ENCODE measurements around the gene ADM2.

Gene ADM2

GRCh38 chr22:50483977-50484853 is 2.9 kb downstream of the ADM2 start:
- DNase-seq (ENCODE audit: low read depth, low spot score), result no peak

DNA sequence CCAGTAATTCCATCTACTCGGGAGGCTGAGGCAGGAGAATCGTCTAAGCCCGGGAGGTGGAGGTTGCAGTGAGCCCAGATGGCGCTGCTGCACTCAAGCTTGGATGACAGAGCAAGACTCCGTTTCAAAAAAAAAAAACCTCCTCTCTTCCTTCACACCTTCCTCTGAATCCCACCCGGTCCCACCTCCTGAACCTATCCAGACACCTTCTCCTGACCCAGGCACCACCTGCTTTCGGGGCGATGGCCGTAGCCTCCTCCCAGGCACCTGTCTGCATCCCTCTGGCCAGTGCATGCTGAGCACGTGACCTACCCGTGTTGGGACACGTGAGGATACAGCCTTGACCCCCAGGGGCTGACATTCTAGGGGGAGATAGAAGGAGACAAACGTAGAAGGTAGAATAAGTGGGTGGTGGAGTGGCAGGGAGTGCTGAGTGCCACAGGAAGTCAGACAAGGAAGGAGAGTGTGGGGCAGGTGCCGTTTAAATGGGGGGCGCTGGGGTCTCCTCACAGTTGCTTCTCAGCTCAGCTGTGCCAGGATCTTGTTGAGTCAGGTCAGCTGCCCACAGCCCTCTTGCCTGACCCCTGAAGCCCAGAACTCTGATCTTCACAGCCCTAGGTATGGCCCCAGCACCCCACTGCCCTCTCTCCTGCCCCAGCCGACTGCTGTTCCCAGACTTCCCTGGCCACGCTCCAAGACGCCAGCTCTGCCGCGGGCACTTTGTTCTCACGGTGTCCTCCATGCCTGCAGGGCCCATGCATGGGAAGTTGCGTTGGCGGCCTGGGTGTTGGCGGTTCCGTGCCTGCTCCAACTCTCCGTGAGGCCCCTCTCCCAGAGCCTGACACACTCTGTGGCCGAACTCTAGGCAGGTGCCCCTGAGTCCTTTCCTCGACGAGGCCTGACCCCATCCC is 4.1 kb downstream of the ADM2 start:
- no peak for DNase-seq (ENCODE audit: low read depth, low spot score)

DNA sequence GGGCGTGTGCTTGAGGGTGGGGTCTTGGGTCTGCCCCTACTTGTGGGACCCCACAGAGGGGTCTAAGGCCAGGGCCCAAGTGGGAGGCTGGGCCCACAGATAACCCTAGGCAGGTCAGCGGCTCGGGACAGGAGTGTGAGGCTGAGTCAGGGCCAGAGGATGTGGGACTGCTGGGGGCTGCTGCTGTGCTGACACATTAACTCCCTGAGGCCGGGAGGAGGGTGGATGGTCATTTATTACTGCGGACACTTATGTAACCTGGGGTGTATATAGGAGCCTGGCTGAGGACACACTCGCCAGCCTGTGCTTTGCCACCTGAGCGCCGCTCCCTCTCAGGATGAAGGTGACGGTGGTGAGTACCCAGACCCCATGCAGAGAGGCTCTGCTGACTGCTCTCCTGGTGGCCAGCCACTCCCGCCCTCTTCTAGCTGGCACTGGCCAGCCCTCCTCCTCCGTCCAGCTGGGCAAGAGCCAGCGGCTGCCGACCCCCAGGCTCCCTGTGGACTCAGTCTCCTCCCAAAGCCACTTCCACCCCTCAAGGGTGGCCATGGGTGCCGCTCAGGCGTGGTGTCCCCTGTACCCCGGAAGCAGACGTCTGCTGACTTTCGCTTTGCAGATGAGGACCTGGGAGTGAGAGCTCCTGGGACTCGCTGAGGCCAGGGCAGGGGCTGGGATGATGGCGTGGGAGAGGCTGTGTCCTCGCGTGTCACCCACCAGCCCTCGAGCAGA is 5.4 kb downstream of the ADM2 start, which contains the start of gene MIOX:
Gene MIOX (plus strand): TSS at position 299 of the 729 bp plus-strand sequence. CDS start 39 bp downstream, at position 338.
- DNase-seq (ENCODE audit: low read depth, low spot score), result no peak

DNA sequence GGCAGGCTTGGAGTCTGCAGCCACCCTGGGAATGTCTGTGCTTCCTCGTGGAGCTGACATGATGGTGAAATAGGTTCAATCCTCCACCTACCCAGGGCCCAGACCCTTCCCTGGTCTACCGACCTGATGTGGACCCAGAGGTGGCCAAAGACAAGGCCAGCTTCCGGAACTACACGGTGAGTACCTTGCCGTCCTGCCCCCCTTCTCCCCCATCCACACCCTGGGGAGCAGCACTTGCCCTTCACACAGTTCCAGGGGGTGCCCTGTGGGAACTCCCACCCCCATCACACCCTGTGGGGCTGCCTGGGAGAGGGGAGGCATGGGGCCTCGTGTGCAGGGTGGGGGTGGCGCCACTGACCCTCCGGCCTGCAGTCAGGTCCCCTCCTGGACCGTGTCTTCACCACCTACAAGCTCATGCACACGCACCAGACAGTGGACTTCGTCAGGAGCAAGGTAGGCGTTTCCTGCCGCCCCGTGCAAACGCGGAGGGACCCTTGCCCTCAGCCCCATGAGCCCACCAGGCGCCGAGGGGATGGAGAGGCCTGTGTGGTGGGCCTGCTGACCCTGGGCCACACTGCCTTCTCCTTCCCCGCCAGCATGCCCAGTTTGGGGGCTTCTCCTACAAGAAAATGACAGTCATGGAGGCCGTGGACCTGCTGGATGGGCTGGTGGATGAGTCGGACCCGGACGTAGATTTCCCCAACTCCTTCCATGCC is 6.1 kb downstream of the ADM2 start:
- DNase-seq (ENCODE audit: low read depth, low spot score), result no peak

GRCh38 chr22:50488006-50488677 is 6.8 kb downstream of the ADM2 start:
- DNase-seq (ENCODE audit: low read depth, low spot score), result no peak

- DNase-seq (ENCODE audit: low read depth, low spot score), result no peak
Measured at GRCh38 chr22:50488886-50489285, 7.5 kb downstream of the ADM2 start.

DNA sequence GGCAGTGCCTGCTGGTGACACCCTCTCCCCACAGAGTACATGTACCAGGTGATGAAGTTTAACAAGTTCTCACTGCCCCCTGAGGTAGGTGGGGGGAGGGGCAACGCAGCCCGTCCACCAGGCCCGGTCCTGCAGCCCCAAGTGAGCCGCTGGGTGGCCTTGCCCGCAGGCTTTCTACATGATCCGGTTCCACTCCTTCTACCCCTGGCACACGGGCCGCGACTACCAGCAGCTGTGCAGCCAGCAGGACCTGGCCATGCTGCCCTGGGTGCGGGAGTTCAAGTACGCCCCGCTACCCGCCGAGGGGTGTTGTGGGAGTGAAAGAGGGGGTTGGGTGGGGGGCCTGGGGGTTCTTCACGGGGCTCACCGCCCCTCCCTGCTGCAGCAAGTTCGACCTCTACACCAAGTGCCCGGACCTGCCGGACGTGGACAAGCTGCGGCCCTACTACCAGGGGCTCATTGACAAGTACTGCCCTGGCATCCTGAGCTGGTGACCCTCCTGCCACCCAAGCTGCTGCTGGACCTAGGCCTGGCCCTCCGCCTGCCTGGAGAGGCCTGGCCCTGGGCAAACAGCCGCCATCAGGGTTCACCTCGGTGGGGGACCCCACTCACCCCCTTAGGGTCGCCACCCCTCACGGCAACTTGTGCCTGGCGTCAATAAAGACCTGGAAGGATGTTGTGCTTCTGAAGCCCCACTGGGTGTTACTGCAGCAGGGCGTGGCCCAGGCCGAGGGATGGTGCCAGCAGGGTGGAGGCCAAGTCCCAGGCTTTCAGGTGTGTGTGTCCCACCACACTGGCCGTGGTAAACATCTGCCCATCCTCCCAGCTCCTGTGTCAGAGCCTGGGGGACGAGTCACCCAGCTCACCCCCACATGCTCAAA is 8.3 kb downstream of the ADM2 start:
- no peak for DNase-seq (ENCODE audit: low read depth, low spot score)

- DNase-seq (ENCODE audit: low read depth, low spot score), result no peak
Measured at GRCh38 chr22:50490531-50491308, 9.4 kb downstream of the ADM2 start.

DNA sequence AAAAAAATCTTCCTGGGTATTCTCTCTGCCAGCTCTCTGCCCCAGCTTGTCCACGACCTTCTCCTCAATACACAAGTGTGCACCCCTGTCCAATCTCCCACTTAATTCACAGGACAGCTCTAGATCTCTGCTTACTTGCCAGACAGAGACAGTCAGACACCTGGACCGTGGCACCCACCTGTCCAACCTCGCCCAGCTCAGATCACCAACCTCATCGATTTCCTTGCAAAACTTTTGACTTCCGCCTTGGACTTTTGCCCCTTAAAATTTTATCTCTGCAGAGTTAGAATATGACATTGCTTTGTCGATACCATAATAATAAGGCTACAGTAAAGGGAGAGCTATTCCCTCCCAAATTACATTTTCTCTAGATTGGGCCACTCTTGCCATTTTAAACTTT is 15.8 kb downstream of the ADM2 start:
- no peak for DNase-seq (ENCODE audit: low read depth, low spot score)

DNA sequence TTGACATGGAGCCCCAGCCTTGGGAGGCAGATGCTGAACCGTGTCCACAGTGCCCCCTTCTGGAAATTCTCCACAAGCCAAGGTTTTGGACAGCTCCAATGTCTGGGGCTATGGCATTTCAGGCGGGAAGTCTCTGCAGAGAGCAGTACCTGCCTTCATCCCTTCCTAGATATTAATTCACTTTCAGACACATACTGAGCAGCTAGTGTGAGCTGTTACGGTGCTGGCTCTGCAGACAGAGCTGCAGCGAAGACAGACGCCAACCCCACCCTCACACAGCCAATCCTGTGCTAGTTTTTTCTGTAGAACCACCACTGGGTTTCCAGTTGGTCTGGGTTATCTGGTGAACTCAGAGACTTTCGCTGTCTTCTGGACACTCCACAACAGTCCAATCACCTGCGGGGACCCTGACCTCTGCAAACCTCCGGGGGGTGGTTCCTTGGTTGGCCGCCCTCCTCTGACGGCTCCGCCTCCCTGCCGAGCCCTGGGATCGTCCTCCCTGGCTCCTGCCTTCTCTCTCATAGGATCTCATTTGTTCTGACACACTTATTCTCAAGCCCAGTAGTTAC is 17.1 kb downstream of the ADM2 start:
- DNase-seq (ENCODE audit: low read depth, low spot score), result no peak

DNA sequence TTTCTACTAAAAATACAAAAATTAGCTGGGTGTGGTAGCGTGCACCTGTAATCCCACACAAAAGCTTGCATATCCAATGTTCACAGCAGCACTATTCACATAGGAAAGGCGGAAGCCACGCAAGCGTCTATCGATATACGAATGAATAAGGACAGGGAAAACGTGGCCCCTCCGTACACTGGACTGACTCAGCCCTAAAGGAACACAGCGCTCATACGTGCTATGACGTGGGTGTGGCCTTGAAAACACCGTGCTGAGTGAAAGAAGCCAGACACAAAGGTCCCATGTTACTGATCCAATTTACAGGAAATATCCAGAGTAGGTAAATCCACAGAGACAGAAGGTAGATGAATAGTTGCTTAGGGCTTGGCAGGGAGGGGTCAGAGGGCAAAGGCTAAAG is 19.1 kb downstream of the ADM2 start:
- DNase-seq (ENCODE audit: low read depth, low spot score), result no peak

- no peak for DNase-seq (ENCODE audit: low read depth, low spot score)
Measured at GRCh38 chr22:50502096-50502495, 20.8 kb downstream of the ADM2 start.

DNA sequence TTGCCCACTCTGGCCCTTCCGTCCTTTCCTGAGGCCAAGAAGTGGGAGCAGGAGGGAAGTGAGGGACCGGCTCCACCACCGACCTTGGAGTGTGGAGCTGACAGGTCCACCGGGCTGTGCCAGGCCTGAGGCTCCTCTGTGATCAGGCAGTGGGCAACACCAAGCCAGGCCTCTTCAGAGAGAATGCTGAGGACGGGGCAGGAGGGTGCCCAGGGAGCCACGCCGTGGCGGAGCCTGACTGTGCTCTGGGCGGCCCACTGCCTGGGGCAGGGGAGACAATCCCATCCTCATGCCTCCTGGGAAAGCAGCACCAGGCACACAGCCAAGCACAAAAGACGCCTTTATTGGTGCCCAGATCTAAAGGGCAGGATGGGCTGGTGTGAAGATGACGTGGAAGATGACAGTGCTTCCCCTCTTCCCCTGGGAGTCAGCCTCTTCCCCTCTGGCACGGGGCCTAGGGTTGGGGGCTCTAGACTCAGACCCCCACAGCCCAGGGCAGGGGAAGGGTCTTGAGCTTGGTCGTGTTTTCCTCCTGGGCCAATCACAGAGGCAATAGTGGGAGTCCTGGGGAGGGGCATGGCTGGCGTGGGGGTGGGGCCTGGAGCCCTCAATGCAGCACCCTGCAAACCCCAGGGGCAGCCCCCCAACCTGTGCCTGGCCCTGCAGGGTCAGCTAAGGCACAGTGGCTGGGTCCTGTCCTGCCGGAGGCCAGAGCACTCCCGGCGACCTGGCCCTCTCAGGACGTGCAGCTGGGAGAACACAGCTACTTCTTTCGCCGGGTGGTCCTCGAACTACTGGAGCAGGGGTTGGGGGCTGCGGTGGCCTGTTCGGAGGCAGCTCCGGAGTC is 21.5 kb downstream of the ADM2 start:
- no peak for DNase-seq (ENCODE audit: low read depth, low spot score)

GRCh38 chr22:50503475-50504145 is 22.3 kb downstream of the ADM2 start:
- no peak for DNase-seq (ENCODE audit: low read depth, low spot score)

GRCh38 chr22:50504369-50505211 is 23.2 kb downstream of the ADM2 start:
- DNase-seq (ENCODE audit: low read depth, low spot score), result no peak

DNA sequence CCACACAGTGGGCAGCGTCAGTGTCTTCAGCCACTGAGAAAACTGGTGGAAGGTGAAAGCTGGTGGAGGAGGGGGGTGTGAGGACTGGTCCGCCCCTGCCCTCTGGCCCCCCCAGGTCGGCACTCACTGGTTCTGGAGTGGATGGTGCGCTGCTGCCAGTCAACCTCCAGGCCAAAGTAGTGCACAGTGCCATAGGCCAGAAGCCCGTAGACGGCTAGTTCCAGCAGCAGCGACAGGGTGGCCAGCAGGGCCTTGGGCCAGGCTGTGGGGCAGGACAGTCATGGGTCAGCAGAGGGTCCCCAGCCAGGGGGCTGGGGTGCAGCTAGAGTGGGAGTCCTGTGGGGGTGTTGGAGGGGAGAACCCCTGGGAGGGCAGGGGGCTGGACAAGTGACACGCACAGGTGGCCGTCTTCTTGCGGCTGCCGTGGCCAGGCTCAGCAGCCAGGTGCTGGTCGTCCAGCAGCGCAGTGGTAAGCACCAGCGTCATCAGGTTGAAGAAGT is 24.0 kb downstream of the ADM2 start:
- no peak for DNase-seq (ENCODE audit: low read depth, low spot score)

All from brain pericyte (primary cell).